NCI-H774 (cell line): Measurements from ENCODE around the gene TMEM182.

Experiments used
- DNase-seq: peaks from one replicate; lab custom pipeline; 2025; lab: John Stamatoyannopoulos, UW

Gene TMEM182

DNA sequence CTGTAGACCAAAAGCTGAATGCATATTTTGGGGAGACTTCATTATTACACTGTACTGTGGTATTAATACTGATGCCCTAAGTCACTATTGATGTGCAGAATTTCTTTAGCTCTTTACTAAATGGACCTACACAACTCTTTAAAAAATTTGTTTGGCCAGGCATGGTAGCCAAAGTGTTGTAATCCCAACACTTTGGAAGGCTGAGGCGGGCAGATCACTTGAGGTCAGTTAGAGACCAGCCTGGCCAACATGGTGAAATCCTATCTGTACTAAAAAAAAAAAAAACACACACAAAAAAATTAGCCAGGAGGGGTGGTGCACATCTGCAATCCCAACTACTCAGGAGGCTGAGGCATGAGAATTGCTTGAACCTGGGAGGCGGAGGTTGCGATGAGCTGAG, 6.4 kb downstream of the TMEM182 start:
- no peak for DNase-seq

DNA sequence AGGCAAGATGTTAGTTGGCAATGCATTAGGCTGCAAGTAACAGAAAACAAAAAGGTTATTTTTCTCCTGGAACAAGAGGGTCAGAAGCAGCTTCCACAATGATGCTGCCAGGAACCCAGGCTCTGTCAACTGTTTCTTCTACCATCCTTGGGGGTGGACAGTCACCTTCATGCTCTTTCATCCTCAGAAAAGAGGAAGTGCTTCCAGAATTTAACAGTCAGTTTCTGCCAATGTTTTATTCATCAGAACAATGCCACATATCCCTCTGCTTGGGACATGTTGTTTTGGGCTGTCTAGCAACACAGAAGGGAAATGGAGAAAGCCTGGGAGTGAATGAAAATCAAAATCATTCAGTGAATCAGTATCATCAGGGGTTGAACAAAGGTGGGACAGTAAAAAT, 7.1 kb downstream of the TMEM182 start:
- DNase-seq, result no peak

DNA sequence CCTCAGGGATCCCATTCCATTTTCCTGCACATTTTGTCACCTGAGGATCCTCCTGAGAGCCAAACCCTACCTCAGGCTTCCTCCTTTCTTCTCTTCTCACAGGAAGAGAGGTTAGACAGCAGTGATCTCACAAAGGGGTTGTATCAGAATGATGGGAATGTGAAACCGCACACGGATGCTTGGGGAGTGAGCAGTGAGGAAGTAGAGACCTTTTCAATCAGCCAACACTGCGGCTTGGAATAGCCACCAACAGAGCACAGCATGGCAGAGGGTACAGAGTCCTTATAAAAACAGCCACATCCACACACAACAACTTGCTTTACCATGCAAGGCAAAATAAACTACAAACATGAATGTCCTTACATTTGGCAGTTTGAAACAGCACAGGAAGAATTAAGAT, 8.7 kb downstream of the TMEM182 start:
- DNase-seq, result no peak

DNA sequence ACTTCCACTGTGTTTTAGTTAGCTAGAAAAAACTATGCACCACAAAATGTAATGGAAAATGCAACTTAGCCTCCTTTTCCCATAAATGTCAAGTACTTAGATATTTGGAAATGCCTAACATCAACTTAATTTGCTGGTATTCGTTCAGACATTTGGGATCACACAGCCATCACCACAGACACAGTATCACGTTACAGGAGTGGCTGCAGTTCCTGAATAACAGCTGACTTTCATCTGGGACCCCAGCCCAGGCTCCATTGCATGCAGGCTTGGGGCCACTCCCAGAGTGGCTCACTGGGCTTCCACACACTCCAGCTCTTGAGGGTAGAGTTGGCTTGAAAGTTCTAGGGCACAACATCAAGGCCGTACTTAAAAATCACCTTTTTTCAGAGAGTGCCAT, 9.3 kb downstream of the TMEM182 start:
- DNase-seq, result no peak

DNA sequence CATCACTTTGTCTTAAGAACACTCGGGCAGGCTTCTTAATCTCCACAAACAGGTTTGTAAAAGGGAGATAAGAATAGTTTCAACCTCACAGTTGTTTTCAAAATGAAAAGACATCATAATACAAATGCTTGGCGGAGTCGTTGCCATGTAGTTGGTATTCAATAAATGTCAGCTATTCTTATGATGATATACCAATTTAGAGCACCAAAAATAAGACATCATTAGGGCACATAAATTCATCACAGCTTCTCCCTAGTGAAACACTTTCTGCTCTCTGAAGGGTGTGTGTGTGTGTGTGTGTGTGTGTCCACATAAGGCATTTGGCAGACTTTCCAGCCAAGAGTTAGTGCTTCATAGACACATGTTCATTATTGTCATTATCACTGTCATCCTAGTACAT, 10.8 kb downstream of the TMEM182 start:
- no peak for DNase-seq

DNA sequence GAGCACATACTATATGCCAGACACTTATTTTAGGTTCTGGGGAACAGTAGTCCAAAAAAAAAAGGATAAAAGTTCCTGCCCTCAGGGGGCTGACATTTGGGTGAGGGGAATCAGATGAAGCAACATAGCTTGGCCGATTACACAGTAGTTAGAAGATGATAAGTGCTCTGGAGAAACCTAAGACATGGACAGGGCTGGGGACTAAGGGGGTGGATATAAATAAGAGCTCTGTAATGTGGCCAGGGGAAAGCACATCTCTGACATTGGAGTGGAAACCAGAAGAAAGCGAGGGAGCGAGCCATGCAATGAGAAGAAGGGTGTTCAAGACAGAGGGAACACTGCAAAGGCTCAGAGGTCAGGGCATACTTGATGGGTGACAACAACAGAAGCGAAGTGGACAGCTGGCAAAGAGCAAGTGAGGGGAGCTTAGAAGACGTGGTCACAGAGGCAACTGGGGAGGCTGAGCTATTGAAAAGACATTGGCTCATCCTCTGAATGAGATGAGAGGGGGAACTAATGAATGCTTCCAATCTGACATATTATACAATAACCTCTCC, 11.4 kb downstream of the TMEM182 start:
- no peak for DNase-seq

DNA sequence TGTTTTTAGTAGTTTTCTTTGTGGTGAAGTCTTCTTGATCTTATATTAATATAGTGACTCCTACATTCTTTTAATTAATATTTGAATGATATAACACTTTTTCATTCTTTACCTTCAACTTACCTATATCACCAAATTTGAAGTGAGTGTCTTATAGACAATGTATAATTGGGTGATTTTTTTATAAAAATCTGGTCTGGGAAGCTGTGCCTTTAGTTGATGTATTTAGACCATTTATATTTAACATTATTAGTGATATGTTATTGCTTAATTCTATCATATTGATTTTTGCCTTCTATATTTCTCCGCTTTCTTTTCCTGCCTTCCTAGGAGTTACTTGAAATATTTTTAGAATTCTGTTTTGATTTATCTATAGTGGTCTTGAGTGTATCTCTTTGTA, 16.4 kb downstream of the TMEM182 start:
- DNase-seq, result no peak

DNA sequence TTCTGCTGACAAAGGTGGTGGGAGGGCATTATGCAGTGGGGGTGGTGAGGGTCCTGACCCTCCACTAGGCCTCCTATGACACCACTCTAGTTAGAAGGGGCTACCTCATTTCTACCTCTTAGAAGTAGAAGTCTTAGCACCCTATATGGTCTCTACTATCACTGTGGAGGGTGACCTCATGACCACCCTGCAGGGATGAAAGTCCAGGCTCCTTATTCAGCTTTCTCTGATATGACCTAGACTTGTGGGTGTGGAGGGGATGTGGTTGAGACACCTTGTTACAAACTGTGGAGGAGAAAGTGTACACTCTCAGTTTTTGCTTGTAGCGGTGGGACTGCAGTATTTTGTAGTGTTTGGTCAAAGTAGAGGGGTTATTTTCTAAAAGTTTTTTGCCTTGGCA, 18.6 kb downstream of the TMEM182 start:
- no peak for DNase-seq

DNA sequence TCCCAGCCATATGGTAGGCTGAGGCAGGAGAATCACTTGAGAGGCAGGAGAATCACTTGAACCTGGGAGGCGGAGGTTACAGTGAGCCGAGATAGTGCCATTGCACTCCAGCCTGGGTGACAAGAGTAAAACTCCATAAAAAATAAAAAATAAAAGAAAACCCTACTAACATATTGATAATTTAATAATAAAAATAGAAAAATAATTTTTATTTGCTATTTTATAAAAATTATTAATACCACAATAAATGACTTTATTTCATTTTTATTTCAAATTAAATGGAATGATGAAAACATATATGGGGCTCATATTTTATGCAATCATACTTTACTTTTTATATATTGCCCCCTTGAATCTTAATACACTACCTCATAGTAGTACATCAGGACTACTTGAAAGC, 20.4 kb downstream of the TMEM182 start:
- DNase-seq, result no peak

DNA sequence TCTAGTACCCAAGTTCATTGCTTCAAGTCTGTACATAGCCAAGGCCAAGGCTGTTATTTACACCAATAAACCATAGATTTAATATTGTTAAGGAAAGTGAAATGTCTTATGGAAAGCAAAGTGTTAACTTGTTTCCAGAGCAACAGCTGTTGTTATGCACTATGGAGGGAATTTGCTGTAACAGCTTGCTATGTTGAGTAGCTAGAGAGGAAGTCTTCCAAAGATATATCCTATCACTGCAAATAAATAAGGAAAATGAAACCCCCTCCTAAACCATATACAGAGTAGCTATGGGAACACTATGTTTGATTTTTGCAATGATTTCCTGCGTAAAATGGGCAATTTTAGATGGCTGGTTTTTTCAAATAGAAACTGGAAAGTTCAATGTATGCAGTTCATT, 21.1 kb downstream of the TMEM182 start:
- DNase-seq, result no peak

DNA sequence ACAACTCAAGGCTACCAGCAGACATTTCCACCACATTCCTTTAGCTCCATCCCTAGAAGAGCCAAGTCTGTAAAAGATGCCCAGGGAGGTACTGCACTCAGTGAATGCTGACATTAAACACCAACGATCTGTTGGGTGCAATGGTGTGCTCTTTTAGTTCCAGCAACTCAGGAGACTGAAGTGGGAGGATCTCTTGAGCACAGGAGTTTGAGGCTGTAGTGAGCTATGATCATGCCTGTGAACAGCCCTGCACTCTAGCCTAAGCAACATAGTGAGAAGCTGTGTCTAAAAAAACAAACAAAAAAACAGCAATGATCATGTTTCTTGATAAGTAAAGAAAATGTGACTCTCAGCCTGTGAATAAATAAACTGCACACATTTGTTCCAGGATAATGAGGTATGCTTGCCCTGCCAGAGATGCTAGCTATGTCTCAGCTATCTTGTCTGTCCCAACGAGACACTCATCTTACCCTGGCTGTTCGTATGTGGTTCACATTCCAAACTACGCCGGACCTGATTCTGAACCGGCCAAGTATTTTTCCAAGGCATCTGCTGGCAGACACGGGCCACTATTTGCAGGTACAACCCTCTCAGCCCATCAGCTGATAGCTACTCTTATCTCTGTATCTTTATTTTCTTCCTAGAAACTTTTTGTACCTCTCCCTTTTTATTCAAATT, 21.8 kb downstream of the TMEM182 start:
- DNase-seq, result no peak

DNA sequence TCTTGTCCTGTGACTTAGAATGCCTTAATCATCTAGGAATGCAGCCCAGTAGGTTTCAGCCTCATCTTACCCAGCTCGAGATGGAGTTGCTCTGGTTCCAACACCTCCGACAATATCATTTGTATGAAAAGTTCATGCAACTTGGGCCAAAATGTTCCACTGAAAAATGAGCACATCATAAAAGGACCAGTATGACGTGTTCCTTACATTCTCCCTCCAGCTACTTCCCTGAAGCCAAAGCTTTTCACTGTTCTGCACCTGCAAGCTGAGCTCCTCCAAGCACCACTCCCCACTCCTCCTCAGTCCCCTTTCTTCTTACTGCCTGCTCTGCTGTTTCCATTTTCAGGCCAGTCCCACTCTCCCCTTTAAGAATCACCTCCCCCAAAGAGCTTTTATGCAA, 23.1 kb downstream of the TMEM182 start:
- DNase-seq, result no peak

DNA sequence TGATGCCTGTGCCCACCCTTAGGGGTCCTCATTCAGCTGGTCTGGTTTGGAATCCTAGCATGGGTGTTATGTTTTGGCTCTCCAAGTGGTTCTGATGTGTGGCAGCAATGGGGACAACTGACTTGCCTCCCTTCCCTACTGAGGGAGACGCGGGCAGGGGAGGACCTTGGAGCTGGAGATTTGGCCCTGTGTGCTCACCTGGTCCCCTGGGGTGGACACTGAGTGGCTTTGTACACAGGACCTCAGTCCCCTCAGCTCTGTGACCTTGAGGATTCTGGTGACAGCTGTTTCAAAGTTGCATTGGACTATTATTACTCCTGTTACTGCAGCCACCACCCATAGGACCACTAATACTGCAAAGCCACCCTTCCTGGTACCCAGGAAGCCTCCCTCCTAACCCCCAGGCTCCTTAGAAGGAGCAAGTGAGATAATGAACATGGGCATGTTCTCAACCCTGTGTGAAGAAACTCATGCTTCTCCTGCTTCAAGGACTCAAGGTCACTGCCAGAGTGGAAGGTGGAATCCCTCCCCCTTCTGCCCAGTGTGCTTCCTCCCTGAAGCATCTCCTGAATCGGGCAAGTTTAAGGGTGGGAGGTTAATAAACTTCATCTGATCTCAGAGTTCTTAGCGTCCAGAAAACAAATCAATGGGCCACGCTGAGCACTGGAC, 26.5 kb downstream of the TMEM182 start:
- no peak for DNase-seq

DNA sequence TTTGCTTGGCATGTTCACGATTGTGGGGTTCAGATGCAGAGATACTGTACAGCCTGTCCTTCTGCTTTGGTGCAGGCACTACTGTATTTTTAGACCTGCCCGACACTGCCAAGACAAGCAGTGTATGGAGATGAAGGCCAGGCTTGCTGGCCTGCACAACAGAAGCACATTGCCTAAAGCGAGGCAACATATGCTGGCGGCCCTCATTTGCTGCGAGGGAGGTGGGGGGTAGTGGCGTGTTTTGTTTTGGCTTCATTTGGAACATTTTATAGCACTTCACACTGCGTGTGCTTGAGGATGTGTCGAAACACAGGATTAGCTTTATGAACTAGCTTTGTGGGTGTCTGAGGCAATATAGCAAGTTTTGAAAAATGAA, 27.0 kb downstream of the TMEM182 start:
- no peak for DNase-seq

DNA sequence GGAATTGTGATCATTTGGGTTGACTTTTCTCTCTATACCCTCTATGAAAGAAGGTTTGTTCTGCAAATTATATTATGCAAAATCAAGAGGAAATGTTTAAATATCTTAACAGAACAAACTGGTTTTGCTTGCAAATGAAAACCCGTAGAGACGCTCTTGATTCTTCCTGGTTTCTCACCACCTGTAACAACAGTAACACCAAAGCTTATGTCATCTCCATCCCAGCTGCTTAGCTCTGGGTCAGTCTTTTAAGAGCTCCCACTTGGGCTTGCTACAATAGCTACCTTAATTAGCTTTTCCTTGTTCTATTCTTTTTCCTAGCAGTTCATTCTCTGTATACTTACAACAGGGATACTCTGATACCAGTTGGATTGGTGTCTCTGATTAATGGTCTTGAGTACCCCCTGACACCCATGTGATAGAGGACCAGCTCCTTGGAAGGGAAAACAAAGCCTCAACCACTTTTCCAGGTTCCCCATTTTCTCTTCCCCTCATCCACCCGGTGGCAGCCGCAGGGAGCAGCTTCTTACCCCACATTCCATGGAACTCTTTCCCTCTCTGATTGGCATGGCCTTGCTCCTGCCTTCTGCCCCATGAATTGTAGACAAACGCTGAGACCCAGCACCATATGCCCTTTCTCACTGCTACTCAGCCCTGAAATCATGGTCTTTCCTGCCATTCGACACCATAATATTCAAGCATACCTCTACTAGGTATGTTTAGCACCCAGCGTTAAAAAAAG, 27.7 kb downstream of the TMEM182 start:
- DNase-seq, result peak; percentile 23

DNA sequence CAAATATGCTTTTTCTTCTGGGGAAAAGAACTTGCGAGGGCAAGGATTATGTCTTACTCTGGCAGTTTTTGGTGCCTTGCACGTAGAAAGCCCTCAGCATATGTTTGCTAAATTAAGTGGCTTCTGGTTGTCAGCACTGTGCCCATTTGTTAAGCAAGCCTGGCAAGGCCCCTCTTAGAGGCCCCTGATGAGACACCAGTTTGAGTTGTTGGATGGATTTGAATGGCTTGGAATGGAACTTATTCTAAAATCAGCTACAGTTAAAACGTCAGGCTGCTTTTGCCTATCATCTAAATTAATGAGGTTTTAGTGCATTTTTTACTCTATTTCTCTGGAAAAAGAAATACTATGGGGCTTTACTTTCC, 28.2 kb downstream of the TMEM182 start:
- no peak for DNase-seq

DNA sequence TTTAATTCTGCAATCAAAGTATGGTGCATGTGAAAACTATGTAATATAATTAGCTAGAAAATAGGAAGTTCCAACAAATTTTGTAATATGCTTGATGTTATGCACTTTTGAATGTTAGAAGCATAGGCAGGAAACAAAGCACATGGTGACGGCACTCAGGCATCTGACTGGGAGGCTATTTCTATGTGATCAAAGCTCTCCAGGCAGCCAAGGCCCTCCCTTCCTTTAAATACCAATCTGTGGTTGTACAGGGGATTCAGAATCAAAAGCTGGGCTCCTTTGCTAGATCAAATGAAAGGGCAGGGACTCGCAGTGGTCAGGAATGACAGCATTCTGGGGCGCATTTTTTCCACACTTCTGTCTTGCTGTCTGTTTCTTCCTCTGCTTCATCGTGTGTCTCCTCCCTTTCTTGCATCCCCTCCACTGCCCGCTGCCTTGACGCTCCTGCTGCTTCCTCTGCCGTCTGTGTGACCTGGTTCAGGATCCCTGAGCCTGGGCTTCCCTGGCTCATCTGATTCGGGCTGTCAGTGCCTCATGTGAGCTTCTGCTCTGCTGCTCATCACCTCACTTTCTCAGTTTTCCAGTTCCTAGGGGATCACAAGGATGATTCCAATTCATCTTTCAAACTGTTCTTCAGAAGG, 30.9 kb downstream of the TMEM182 start:
- no peak for DNase-seq

DNA sequence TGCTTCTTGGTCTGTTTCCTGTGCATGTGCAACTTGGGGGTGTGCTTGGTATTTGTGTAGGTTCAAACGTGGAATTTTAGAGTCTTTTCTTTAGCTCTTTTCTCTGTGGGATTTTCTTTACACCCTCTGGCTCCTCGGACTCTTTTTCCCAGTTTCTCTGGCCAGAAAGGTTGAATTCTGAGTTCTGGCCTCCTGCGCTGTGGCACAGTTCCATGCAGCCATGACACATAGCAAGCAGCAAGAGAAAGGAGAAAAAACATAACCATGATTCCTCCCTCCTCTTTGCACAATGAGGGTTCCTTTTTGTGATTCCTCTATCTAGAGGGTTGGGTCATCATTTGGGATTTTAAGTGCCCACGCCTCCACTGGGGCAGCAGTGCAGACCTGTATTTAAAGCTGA, 33.8 kb downstream of the TMEM182 start:
- DNase-seq, result no peak

DNA sequence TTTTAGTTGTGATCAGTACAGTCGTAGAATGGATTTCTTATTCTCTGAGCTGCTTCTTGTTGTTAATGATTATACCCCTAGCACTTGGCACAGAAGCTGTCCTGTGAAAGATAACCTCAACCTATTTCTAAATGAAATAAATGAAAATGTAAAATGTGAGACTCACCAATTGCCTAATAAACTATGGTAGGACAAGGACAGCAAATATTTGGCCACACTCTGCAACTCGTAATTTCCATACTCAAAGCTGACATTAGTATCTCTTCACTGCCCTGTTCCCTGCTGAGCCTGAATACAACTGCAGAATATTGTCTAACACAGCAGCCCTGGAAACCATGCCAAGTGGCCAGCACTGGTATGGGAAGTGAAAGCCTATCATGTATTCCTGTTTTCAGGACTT, 34.5 kb downstream of the TMEM182 start:
- DNase-seq, result peak; percentile 46

DNA sequence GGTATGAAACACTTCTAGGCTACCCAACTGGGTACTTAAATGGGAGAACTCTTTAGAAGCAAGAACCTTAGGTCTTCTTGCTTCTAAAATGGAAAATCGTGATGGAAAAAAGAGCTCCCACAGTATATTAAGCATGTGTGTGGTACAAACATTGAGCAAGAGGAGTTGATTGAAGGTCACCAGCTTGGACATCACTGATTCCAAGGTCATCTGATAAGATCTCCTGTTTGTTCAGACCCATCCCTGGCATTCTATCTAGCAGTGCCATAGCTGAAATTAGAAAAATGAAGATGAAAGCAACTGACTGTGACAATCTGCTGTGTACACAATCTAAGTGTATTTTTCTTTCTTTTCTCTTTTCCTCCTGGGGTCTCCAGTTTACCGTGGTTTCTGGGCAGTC, 35.7 kb downstream of the TMEM182 start:
- no peak for DNase-seq

DNA sequence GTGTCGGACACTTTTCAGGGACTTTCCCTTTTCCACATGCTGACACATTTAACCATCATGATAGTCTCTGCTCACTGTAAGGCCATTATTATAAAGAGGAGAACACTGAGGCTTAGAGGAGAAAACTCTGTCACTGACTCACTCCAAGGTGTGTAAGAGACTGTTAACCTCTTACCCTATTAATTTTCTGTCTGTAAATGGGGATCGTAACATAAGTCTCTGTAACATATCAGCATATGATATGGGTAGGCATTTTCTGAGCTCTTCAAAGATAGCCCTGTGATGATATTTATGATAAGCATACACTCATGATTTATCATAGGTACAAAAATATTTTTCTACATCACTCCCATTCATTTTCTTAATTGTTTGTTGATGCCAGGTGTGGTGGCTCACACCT, 36.4 kb downstream of the TMEM182 start:
- no peak for DNase-seq

DNA sequence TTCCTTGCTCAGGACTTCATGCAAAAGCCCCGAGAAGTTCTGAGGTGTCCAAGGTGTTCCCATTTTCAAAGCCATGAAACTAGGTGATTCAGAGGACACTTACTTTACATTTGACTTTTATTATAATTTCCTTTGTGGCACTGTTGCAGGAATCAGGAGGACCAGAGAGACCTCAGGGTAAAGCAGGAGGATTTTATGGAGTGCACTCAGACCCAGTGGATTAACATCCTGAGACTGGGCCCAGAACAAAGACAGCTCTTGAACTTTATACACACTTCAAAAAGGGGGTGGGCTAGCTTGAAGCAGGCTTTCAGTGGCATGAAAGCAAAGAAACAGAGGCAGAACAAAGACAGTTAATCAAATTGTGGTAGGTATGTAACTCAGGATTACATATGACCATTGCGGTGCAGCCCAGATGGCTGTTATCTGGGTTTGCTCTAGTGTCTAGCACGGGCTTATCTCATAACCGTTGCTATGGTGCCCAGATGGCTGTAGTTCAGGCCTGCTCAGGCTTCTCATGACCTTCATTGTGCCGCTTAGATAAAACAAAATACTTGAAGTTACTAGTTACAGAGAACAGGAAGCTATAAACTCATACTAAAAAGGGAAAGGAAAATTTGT, 39.4 kb downstream of the TMEM182 start:
- DNase-seq, result no peak
